ENCODE data around the gene UBE2G2. TPM values are rescaled to one million over a fixed set of nuclear protein-coding genes. Genes with fewer than 3 reads are reported as not detected.

Gene UBE2G2
- polyA plus RNA-seq, 1 experiment = 62.2 TPM

DNA sequence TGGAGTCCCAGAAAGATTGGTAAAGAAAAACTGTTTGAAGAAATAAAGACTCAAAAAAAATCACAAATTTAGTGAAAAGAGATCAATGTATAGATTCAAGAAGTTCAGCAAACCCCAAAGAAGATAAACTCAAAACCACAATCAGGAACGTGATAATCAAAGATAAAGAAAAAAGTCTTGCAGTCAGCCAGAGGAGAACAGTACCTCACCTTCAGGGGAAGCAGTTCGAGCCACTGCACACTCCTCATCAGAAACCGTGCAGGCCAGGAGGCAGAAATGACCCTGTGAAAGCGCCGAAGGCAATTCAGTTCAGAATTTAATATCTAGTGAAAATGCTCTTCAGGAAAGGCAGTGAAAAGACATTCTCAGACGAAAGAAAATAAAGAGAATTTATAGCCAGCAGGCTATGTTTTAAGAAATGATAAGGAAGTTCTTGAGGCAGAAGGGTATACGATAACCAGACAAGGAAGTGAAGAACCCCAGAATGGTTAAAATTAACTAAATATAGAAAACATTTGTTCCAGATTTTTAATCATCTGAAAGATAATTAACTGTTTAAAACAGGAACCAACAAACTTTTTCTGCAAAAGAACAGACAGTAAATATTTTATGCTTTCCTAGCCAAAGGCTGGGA is 29.7 kb upstream of the UBE2G2 start:
- TF ChIP-seq, protein P1, sequence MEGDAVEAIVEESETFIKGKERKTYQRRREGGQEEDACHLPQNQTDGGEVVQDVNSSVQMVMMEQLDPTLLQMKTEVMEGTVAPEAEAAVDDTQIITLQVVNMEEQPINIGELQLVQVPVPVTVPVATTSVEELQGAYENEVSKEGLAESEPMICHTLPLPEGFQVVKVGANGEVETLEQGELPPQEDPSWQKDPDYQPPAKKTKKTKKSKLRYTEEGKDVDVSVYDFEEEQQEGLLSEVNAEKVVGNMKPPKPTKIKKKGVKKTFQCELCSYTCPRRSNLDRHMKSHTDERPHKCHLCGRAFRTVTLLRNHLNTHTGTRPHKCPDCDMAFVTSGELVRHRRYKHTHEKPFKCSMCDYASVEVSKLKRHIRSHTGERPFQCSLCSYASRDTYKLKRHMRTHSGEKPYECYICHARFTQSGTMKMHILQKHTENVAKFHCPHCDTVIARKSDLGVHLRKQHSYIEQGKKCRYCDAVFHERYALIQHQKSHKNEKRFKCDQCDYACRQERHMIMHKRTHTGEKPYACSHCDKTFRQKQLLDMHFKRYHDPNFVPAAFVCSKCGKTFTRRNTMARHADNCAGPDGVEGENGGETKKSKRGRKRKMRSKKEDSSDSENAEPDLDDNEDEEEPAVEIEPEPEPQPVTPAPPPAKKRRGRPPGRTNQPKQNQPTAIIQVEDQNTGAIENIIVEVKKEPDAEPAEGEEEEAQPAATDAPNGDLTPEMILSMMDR (IDR thresholded peaks at IDR 0.05; ENCODE audit: low read depth, low read length) = no peak
- Histone ChIP-seq H3K4me3 (ENCODE audit: low read depth, low read length) (no peak overlapping the region), H3K9me3 (ENCODE audit: control insufficient read depth, insufficient read depth, low read length) (peaks cover 18% of the 10 kb centered on the region), H3K27ac (ENCODE audit: low read depth, low read length) (no peak overlapping the region), H3K27me3 (ENCODE audit: control insufficient read depth, insufficient read depth, low read length) (peaks cover 11% of the 10 kb centered on the region)
- ChIA-PET CTCF (no interaction called here), POLR2A (no interaction called here)
- no peak for DNase-seq (ENCODE audit: low read depth, low spot score)

DNA sequence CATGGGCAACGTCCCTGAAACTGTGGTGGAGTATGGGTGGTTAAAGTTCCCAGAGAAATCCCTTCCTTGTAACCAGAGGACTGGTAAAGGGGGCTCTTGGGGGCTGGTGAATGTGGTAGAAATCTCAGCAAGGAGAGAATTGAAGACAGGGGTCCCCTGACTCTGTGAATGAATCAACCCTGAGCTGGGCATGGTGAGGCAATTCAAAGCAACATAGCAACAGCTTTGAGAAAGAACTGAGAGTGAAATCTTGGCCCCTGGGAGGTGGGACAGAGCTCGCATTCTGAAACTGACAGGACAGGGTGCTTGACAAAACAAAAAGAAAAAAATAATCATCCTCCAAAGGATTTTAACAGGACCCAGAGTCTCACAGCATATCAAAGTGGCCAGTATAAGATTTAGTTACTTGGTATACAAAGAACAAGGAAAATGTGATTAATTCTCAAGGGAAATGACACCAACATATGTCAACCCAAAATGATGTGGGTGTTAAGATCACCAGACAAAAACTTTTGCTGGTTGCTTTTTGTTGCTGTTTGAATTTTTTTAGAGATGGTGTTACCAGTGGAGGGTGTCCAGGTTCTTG is 28.0 kb upstream of the UBE2G2 start:
- ChIA-PET CTCF (no interaction called here), POLR2A (no interaction called here)
- Histone ChIP-seq H3K27ac (ENCODE audit: low read depth, low read length) (no peak overlapping the region), H3K9me3 (ENCODE audit: control insufficient read depth, insufficient read depth, low read length) (peaks cover 18% of the 10 kb centered on the region), H3K27me3 (ENCODE audit: control insufficient read depth, insufficient read depth, low read length) (peaks cover 7% of the 10 kb centered on the region), H3K4me3 (ENCODE audit: low read depth, low read length) (no peak overlapping the region)
- DNase-seq (ENCODE audit: low read depth, low spot score) = no peak
- TF ChIP-seq, protein P1 (IDR thresholded peaks at IDR 0.05; ENCODE audit: low read depth, low read length) = no peak

DNA sequence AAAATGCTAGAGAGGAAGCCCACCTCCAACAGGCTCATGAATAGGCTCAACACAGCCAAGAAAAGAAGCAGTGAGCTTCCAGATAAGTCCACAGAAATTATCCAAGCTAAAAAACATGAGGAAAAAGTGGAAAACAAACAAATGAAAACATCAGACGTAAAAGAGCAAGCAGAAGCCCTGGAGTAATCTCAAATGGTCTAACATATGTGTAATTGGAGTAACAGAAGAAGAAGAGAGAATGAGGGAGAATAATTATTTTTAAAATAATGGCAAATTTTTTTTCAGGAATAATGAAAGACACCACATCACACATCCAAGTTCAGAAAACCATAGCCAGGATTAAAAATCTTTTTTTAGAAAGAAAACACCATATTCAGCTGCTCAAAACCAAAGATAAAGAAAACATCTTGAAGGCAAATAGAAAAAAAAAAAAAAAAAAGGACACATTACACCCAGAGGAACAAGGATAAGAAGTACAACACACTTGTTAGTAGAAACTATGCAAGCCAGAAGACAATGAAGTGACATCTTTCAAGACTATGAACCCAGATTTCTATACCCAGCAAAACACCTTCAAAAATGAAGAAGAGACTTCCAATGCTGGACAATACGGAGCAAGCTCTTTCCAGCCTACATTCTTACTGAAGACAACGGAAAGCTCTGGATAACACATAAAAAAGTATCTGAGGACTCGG is 26.9 kb upstream of the UBE2G2 start:
- TF ChIP-seq, protein P1 (IDR thresholded peaks at IDR 0.05; ENCODE audit: low read depth, low read length) = no peak
- CTCF ChIA-PET = interaction anchor here (0.6 to 0.7 kb wide), 2 partner anchors 323 to 462 kb away, joined by 4 to 5 read pairs; no protein-coding TSS in a partner anchor
- Histone ChIP-seq H3K9me3 (ENCODE audit: control insufficient read depth, insufficient read depth, low read length) (peaks cover 27% of the 10 kb centered on the region), H3K4me3 (ENCODE audit: low read depth, low read length) (no peak overlapping the region), H3K27me3 (ENCODE audit: control insufficient read depth, insufficient read depth, low read length) (peaks cover 7% of the 10 kb centered on the region), H3K27ac (ENCODE audit: low read depth, low read length) (no peak overlapping the region)
- POLR2A ChIA-PET = no interaction called here
- no peak for DNase-seq (ENCODE audit: low read depth, low spot score)

DNA sequence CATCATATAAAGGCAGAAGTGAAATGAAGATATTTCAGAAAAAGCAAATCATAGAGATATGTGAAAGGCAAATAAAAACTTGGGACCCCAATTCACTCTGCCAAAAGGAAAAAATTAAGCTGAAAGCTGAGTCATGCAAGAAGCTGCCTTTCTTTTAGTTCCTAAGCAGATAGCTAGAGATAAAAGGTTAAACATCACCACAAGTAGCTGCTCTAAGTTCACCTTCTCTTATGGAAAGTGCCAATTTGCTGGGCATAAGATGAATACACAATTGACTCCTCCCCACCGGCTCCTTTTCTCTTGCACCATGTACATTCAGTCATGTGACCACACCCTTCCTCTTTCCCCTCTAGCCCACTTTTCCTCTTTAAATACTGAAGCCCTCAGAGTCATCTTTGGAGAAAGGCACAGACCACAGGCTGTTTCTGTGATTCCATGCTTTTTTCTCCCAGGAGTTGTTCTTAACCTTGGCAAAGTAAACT is 21.6 kb upstream of the UBE2G2 start:
- H3K27ac ChIP-seq (ENCODE audit: low read depth, low read length) = no peak overlapping the region
- H3K27me3 ChIP-seq (ENCODE audit: control insufficient read depth, insufficient read depth, low read length) = no peaks in the 10 kb centered on the region
- TF ChIP-seq, protein P1 (IDR thresholded peaks at IDR 0.05; ENCODE audit: low read depth, low read length) = no peak
- H3K9me3 ChIP-seq (ENCODE audit: control insufficient read depth, insufficient read depth, low read length) = peaks cover 48% of the 10 kb centered on the region
- POLR2A ChIA-PET = no interaction called here
- DNase-seq (ENCODE audit: low read depth, low spot score) = no peak
- CTCF ChIA-PET = interaction anchor here (1.5 kb wide), 1 partner anchor 30 kb away, joined by 6 read pairs; no protein-coding TSS in a partner anchor
- no peak overlapping the region for H3K4me3 ChIP-seq (ENCODE audit: low read depth, low read length)
